Measurements from ENCODE around the gene SBF2. TPM values are rescaled to one million over a fixed set of nuclear protein-coding genes. Genes with fewer than 3 reads are reported as not detected.

Gene SBF2
- total and polyA plus RNA-seq, 2 of the 13 experiments (the other 11 are each of a cell fraction or from before 2014, with no cell fraction given), result 24.0 to 45.8 TPM

DNA sequence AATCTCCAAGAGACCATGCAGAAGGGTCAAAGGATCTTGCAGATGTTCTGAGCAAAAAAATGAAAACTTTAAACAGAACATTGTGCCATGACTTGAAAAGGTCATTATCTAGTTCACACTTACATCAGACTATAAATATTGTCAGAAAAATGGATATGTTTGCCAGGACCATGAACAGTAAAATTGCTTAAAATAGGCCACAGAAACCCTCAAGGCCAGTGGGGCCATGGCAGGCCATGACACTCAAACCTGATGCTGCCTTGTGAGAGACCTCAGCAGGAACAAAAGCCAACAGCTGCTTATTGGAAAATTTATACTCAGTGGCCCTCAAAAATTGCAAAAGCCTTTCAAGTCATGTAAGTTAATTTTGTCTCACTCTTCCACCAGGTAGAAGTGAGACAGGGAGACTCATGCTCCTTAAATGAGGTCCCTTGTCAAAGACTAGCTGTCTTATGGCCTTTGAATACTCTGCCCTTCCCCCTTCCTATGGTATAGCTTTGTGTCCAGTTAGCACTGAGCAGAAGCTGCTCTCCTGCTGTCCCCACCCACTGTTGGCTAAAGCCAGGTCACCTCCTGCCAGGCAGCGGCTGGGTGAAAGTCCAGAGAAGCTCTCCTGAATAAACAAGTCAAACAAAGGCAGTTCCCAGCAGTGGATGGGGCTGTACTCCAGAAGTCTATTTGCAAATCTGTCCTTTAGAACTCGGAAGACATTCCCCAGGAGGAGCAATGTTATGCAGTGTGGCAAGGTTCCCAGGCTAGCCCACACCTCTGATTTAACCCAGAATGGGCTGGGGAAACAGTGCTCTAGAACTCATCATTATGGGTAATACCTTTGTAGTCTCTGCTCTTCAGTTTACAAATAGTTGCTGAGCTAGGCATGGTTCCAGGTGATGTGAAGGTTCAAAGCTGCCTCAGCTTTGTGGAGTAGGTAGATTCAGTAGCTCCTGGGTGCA is 32.3 kb upstream of the SBF2 start (continued):
- TF ChIP-seq, protein P1, sequence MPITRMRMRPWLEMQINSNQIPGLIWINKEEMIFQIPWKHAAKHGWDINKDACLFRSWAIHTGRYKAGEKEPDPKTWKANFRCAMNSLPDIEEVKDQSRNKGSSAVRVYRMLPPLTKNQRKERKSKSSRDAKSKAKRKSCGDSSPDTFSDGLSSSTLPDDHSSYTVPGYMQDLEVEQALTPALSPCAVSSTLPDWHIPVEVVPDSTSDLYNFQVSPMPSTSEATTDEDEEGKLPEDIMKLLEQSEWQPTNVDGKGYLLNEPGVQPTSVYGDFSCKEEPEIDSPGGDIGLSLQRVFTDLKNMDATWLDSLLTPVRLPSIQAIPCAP (CRISPR knock-in tag; IDR thresholded peaks at IDR 0.05; ENCODE audit: low read depth), result no peak
- TF ChIP-seq FOSL1 (CRISPR knock-in tag; IDR thresholded peaks at IDR 0.05; ENCODE audit: borderline replicate concordance) (peak; percentile 56; the same call in 1 of the 2 replicates), SALL2 (CRISPR knock-in tag; IDR thresholded peaks at IDR 0.05) (0 out of 2 replicates have a peak, but pooled peaks have one; percentile 51), RFX1 (IDR thresholded peaks at IDR 0.05) (no peak), ZNF703 (CRISPR knock-in tag; IDR thresholded peaks at IDR 0.05; ENCODE audit: borderline replicate concordance) (no peak), RARA (CRISPR knock-in tag; IDR thresholded peaks at IDR 0.05) (peak; percentile 88), ZNF34 (CRISPR knock-in tag; IDR thresholded peaks at IDR 0.05; ENCODE audit: borderline replicate concordance) (no peak), ZBTB42 (CRISPR knock-in tag; IDR thresholded peaks at IDR 0.05) (no peak), ARID2 (CRISPR knock-in tag; IDR thresholded peaks at IDR 0.05; ENCODE audit: borderline replicate concordance) (no peak; the same call in 1 of the 2 replicates), KDM6A (CRISPR knock-in tag; IDR thresholded peaks at IDR 0.05; ENCODE audit: low read depth) (peak; percentile 98), SMYD3 (CRISPR knock-in tag; IDR thresholded peaks at IDR 0.05) (peak; percentile 50; the same call in 1 of the 2 replicates), ZNF234 (CRISPR knock-in tag; conservative IDR thresholded peaks at IDR 0.05) (no peak), ZSCAN20 (CRISPR knock-in tag; IDR thresholded peaks at IDR 0.05; ENCODE audit: borderline replicate concordance) (no peak)
- TF ChIP-seq, protein P2, sequence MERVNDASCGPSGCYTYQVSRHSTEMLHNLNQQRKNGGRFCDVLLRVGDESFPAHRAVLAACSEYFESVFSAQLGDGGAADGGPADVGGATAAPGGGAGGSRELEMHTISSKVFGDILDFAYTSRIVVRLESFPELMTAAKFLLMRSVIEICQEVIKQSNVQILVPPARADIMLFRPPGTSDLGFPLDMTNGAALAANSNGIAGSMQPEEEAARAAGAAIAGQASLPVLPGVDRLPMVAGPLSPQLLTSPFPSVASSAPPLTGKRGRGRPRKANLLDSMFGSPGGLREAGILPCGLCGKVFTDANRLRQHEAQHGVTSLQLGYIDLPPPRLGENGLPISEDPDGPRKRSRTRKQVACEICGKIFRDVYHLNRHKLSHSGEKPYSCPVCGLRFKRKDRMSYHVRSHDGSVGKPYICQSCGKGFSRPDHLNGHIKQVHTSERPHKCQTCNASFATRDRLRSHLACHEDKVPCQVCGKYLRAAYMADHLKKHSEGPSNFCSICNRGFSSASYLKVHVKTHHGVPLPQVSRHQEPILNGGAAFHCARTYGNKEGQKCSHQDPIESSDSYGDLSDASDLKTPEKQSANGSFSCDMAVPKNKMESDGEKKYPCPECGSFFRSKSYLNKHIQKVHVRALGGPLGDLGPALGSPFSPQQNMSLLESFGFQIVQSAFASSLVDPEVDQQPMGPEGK (CRISPR knock-in tag; IDR thresholded peaks at IDR 0.05), result peak; percentile 77
- TF ChIP-seq, protein P3, sequence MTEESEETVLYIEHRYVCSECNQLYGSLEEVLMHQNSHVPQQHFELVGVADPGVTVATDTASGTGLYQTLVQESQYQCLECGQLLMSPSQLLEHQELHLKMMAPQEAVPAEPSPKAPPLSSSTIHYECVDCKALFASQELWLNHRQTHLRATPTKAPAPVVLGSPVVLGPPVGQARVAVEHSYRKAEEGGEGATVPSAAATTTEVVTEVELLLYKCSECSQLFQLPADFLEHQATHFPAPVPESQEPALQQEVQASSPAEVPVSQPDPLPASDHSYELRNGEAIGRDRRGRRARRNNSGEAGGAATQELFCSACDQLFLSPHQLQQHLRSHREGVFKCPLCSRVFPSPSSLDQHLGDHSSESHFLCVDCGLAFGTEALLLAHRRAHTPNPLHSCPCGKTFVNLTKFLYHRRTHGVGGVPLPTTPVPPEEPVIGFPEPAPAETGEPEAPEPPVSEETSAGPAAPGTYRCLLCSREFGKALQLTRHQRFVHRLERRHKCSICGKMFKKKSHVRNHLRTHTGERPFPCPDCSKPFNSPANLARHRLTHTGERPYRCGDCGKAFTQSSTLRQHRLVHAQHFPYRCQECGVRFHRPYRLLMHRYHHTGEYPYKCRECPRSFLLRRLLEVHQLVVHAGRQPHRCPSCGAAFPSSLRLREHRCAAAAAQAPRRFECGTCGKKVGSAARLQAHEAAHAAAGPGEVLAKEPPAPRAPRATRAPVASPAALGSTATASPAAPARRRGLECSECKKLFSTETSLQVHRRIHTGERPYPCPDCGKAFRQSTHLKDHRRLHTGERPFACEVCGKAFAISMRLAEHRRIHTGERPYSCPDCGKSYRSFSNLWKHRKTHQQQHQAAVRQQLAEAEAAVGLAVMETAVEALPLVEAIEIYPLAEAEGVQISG (CRISPR knock-in tag; IDR thresholded peaks at IDR 0.05), result peak; percentile 67; the same call in 1 of the 2 replicates
- TF ChIP-seq, protein P4, sequence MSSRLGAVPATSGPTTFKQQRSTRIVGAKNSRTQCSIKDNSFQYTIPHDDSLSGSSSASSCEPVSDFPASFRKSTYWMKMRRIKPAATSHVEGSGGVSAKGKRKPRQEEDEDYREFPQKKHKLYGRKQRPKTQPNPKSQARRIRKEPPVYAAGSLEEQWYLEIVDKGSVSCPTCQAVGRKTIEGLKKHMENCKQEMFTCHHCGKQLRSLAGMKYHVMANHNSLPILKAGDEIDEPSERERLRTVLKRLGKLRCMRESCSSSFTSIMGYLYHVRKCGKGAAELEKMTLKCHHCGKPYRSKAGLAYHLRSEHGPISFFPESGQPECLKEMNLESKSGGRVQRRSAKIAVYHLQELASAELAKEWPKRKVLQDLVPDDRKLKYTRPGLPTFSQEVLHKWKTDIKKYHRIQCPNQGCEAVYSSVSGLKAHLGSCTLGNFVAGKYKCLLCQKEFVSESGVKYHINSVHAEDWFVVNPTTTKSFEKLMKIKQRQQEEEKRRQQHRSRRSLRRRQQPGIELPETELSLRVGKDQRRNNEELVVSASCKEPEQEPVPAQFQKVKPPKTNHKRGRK (CRISPR knock-in tag; IDR thresholded peaks at IDR 0.05), result no peak
- TF ChIP-seq, protein P5, sequence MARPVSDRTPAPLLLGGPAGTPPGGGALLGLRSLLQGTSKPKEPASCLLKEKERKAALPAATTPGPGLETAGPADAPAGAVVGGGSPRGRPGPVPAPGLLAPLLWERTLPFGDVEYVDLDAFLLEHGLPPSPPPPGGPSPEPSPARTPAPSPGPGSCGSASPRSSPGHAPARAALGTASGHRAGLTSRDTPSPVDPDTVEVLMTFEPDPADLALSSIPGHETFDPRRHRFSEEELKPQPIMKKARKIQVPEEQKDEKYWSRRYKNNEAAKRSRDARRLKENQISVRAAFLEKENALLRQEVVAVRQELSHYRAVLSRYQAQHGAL (CRISPR knock-in tag; IDR thresholded peaks at IDR 0.05; ENCODE audit: not compliant biosample characterization), result no peak
- TF ChIP-seq, protein P6, sequence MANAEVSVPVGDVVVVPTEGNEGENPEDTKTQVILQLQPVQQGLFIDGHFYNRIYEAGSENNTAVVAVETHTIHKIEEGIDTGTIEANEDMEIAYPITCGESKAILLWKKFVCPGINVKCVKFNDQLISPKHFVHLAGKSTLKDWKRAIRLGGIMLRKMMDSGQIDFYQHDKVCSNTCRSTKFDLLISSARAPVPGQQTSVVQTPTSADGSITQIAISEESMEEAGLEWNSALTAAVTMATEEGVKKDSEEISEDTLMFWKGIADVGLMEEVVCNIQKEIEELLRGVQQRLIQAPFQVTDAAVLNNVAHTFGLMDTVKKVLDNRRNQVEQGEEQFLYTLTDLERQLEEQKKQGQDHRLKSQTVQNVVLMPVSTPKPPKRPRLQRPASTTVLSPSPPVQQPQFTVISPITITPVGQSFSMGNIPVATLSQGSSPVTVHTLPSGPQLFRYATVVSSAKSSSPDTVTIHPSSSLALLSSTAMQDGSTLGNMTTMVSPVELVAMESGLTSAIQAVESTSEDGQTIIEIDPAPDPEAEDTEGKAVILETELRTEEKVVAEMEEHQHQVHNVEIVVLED (CRISPR knock-in tag; IDR thresholded peaks at IDR 0.05; ENCODE audit: borderline replicate concordance), result peak; percentile 38; the same call in 1 of the 2 replicates
